Left cardiac atrium (tissue), 4 donors: ENCODE data around the gene SMC1B. TPM values are rescaled to one million over a fixed set of nuclear protein-coding genes. Genes with fewer than 3 reads are reported as not detected.
"Not testable (repeated sequence)": the region's sequence is repeated elsewhere in the genome, so short reads cannot be mapped to it uniquely, and the experiment has no call there.

ENCODE experiments used
- ATAC-seq, 2 donors: fragments of 200-7000 bp; cut with Tn5 transposase; one replicate each; pipeline ENCODE4 v1.9.1; 2020; ENCODE audit warnings: mild to moderate bottlenecking in 2 of 2, moderate library complexity in 2 of 2
- DNase-seq: peaks from one replicate; pipeline ENCODE4 v3.0.0-alpha.2; 2020
- intact Hi-C, 2 donors: fragments of 100-400 bp; cut with DNase I; formaldehyde crosslinking; loops; one replicate each; pipeline versions ENCODE4 v1.14.1 to v1.15.1; 2022 to 2023
- total RNA-seq, 2 donors: library from RNA; stranded (reverse); fragmentation: NEBNext Ultra II Directional; extraction: Animal tissue kit (Norgen Biotek cat#: 25700); gene quantifications; one replicate each; pipeline ENCODE4 v1.2.1, GENCODE V29; 2021
- donor health status: DM: no; HTN: yes; CAD: no.
- donor health status: DM: no; HTN: yes; CAD: no; lungs with severe emphysema.
- donor health status: DM: yes; HTN: yes; CAD: no.
- donor health status: Dilated cardiomyopathy.

SMC1B gene
- total RNA-seq, 2 donors from 2014 or later = not detected

- DNase-seq = no peak
- intact Hi-C loops = no loop called here
- no peak for ATAC-seq
Measured at GRCh38 chr22:45445031-45445710, 31.8 kb upstream of the SMC1B start.

GRCh38 chr22:45444168-45444567 lies 30.8 kb upstream of the SMC1B start:
- intact Hi-C loops = loop anchor here in 1 of 2 donors (5.0 kb wide), 1 partner anchor 108 kb away; no protein-coding TSS in a partner anchor
- DNase-seq = no peak
- ATAC-seq = no peak

GRCh38 chr22:45442116-45442515 lies 28.7 kb upstream of the SMC1B start:
- intact Hi-C loops = loop anchor here in 1 of 2 donors (5.0 kb wide), 1 partner anchor 110 kb away; no protein-coding TSS in a partner anchor
- DNase-seq (no peak), ATAC-seq (no peak)

- peak; percentile 88 to 91 for ATAC-seq
- peak; percentile 59 for DNase-seq
Measured at GRCh38 chr22:45441138-45441537, 27.7 kb upstream of the SMC1B start.

GRCh38 chr22:45440688-45441087 lies 27.3 kb upstream of the SMC1B start:
- intact Hi-C loops = loop anchor here (1.0 to 5.0 kb wide), 2 partner anchors 112 to 113 kb away; no protein-coding TSS in a partner anchor
- not testable (repeated sequence) for ATAC-seq, DNase-seq

More at GRCh38 chr22:45441138-45441537, 27.7 kb upstream of the SMC1B start:
- intact Hi-C loops = loop anchor here (1.0 to 5.0 kb wide), 2 partner anchors 111 to 112 kb away; no protein-coding TSS in a partner anchor

GRCh38 chr22:45438336-45438735 lies 24.9 kb upstream of the SMC1B start:
- intact Hi-C loops = no loop called here
- ATAC-seq = no peak
- DNase-seq = no peak

- ATAC-seq, DNase-seq, intact Hi-C loops: not testable (repeated sequence)
Measured at GRCh38 chr22:45436871-45437517, 23.6 kb upstream of the SMC1B start.

- ATAC-seq = peak; percentile 93 to 95
- peak; percentile 91 for DNase-seq
- intact Hi-C loops = loop anchor here (2.0 kb wide), 1 partner anchor 167 kb away; no protein-coding TSS in a partner anchor
Measured at GRCh38 chr22:45435544-45436139, 22.2 kb upstream of the SMC1B start.

GRCh38 chr22:45434981-45435380 lies 21.6 kb upstream of the SMC1B start:
- DNase-seq = no peak
- ATAC-seq = peak in 1 of 2 donors; percentile 7
- intact Hi-C loops = loop anchor here (2.0 kb wide), 1 partner anchor 166 kb away; no protein-coding TSS in a partner anchor

GRCh38 chr22:45430871-45431270 lies 17.5 kb upstream of the SMC1B start:
- ATAC-seq = no peak
- intact Hi-C loops = no loop called here
- DNase-seq = no peak

GRCh38 chr22:45429981-45430775 lies 16.8 kb upstream of the SMC1B start:
- ATAC-seq (no peak), DNase-seq (no peak)
- intact Hi-C loops = no loop called here

- no peak for ATAC-seq
- no peak for DNase-seq
- intact Hi-C loops = no loop called here
Measured at GRCh38 chr22:45429424-45429823, 16.0 kb upstream of the SMC1B start.

GRCh38 chr22:45428391-45429385 lies 15.3 kb upstream of the SMC1B start:
- intact Hi-C loops = no loop called here
- ATAC-seq (no peak), DNase-seq (no peak)

- ATAC-seq = no peak
- intact Hi-C loops = no loop called here
- DNase-seq = no peak
Measured at GRCh38 chr22:45427114-45427513, 13.7 kb upstream of the SMC1B start.

- intact Hi-C loops = no loop called here
- DNase-seq (no peak), ATAC-seq (no peak)
Measured at GRCh38 chr22:45426387-45426786, 13.0 kb upstream of the SMC1B start.

- intact Hi-C loops = no loop called here
- DNase-seq = no peak
- no peak for ATAC-seq
Measured at GRCh38 chr22:45425531-45426265, 12.3 kb upstream of the SMC1B start.

GRCh38 chr22:45425101-45425500 lies 11.7 kb upstream of the SMC1B start:
- intact Hi-C loops = no loop called here
- no peak for DNase-seq
- no peak for ATAC-seq
